ENCODE measurements around the gene SH3BP5. TPM values are rescaled to one million over a fixed set of nuclear protein-coding genes. Genes with fewer than 3 reads are reported as not detected.

SH3BP5 gene
- total and polyA plus RNA-seq, 2 experiments from 2014 or later, result 15.9 to 16.3 TPM

DNA sequence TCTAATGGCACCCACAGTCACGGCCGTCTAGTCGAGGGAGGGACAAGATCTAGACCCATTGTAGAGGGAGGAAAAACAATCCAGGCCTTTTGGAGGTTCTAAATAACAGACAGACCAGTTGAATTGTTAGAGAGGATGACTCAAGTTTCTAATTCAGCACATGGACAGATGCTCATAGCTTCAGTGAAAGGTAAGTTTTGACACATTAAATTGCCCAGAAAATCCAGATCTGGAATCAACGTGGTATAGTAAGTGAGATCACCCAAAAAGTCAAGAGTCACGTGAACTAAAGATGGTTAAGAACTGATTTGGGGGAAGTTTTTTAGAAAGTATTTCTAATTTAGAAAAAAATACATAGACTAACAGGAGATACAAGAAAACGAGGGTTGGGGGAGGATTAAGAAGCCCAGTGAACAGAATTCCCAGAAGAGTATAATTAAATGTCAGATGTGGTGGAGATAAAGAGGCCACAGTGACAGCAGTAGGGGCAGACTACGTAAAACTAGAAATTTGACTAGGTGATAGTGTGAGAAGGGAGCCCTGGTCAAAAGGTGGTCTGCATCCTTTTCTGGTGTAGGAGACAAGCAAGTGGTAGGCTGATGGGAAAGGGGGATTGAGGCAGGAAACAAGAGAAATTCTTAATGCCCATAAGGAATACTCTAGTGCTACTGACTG is 79.2 kb downstream of the SH3BP5 start:
- no peaks in the 10 kb centered on the region for H3K9me2 ChIP-seq (replicated peaks; ENCODE audit: insufficient read depth)
- DNase-seq (ENCODE audit: low spot score), result no peak
- no peaks in the 10 kb centered on the region for H3K9me3 ChIP-seq (ENCODE audit: low read depth)
- no peaks in the 10 kb centered on the region for H3K27me3 ChIP-seq
- H3K79me2 ChIP-seq, result no peaks in the 10 kb centered on the region
- no peaks in the 10 kb centered on the region for H4K20me1 ChIP-seq (ENCODE audit: insufficient read depth, poor library complexity, severe bottlenecking)
- 71% methylated on average over 7 of the region's 7 CpGs for WGBS (ENCODE audit: low lambda C conversion rate, missing lambda C conversion rate)
- H2AFZ ChIP-seq, result no peak overlapping the region
- H3K4me3 ChIP-seq, result no peak overlapping the region
- H3K4me1 ChIP-seq (ENCODE audit: insufficient read depth), result no peaks in the 10 kb centered on the region
- H3K27ac ChIP-seq, result no peak overlapping the region
- no peak overlapping the region for H3K4me2 ChIP-seq
- H3K36me3 ChIP-seq (replicated peaks; ENCODE audit: insufficient read depth, low read depth), result no peaks in the 10 kb centered on the region
- TF ChIP-seq EZH2phosphoT487 (IDR thresholded peaks at IDR 0.05; ENCODE audit: low read depth, severe bottlenecking, unreplicated experiment), result no peak
- TF ChIP-seq EZH2 (IDR thresholded peaks at IDR 0.05; ENCODE audit: borderline replicate concordance), result no peak
- TF ChIP-seq, protein P1, sequence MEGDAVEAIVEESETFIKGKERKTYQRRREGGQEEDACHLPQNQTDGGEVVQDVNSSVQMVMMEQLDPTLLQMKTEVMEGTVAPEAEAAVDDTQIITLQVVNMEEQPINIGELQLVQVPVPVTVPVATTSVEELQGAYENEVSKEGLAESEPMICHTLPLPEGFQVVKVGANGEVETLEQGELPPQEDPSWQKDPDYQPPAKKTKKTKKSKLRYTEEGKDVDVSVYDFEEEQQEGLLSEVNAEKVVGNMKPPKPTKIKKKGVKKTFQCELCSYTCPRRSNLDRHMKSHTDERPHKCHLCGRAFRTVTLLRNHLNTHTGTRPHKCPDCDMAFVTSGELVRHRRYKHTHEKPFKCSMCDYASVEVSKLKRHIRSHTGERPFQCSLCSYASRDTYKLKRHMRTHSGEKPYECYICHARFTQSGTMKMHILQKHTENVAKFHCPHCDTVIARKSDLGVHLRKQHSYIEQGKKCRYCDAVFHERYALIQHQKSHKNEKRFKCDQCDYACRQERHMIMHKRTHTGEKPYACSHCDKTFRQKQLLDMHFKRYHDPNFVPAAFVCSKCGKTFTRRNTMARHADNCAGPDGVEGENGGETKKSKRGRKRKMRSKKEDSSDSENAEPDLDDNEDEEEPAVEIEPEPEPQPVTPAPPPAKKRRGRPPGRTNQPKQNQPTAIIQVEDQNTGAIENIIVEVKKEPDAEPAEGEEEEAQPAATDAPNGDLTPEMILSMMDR (IDR thresholded peaks at IDR 0.05; ENCODE audit: poor library complexity), result no peak

DNA sequence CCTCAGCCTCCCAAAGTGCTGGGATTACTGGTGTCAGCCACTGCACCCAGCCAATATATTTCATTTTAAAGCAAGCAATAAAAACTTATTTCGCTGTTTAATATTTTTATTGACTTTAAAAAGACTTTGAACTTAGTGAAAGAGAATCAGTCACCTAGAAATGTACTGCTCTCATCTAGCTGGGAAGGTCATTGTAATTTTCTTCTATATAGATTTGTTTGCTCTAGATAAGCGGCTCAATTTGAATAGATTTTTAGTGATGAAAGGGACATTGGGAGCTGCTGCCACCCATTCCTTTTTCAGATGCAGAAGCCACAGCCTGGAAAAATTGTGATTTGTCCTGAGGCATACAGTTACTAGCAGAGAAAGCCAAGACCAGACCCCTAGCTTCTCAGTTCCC is 86.2 kb downstream of the SH3BP5 start:
- Histone ChIP-seq H3K79me2 (no peaks in the 10 kb centered on the region), H3K36me3 (replicated peaks; ENCODE audit: insufficient read depth, low read depth) (peaks cover 5% of the 10 kb centered on the region), H3K27me3 (no peaks in the 10 kb centered on the region), H3K9me3 (ENCODE audit: low read depth) (no peaks in the 10 kb centered on the region), H3K4me1 (ENCODE audit: insufficient read depth) (peaks cover 9% of the 10 kb centered on the region), H3K4me2 (peak overlapping the region; percentile 22), H3K4me3 (no peak overlapping the region), H2AFZ (no peak overlapping the region), H4K20me1 (ENCODE audit: insufficient read depth, poor library complexity, severe bottlenecking) (no peaks in the 10 kb centered on the region), H3K9me2 (replicated peaks; ENCODE audit: insufficient read depth) (no peaks in the 10 kb centered on the region), H3K27ac (no peak overlapping the region)
- no peak for DNase-seq (ENCODE audit: low spot score)
- TF ChIP-seq, protein P1 (IDR thresholded peaks at IDR 0.05; ENCODE audit: poor library complexity), result no peak
- TF ChIP-seq EZH2 (IDR thresholded peaks at IDR 0.05; ENCODE audit: borderline replicate concordance), result no peak
- WGBS (ENCODE audit: low lambda C conversion rate, missing lambda C conversion rate), result 74% methylated on average over 2 of the region's 2 CpGs

DNA sequence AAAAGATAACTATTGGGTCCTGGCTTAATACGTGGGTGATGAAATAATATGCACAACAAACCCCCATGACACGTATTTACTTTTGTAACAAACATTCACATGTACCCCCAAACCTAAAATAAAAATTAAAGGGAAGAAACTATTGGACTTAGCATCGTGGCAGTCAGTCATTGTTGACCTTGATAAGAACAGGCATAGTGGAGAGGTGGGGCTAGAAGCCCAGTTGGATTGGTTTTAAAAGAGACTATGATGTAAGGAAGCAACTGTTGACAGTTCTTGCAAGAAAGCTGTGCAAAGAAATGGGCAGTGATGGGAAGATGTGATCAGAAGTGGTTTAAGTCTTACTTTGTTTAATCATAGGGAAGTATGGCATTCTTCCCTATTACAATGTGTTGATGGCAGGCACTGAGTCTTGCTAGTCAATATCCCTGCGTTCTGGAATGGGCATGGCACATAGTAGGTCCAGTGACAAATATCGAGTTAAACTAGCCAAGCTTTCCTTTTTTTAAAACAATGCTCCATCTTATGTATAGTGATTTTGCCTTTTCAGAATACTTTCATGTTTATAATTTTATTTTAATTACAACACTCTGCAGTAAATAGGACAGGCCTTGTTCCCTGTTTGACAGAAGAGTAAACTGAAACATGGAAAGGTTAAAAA is 88.4 kb downstream of the SH3BP5 start:
- Histone ChIP-seq H3K9me2 (replicated peaks; ENCODE audit: insufficient read depth) (no peaks in the 10 kb centered on the region), H3K79me2 (no peaks in the 10 kb centered on the region), H3K4me1 (ENCODE audit: insufficient read depth) (peaks cover 9% of the 10 kb centered on the region), H3K9me3 (ENCODE audit: low read depth) (no peaks in the 10 kb centered on the region), H3K4me2 (no peak overlapping the region), H3K4me3 (no peak overlapping the region), H3K27ac (peak overlapping the region; percentile 23), H4K20me1 (ENCODE audit: insufficient read depth, poor library complexity, severe bottlenecking) (no peaks in the 10 kb centered on the region), H3K36me3 (replicated peaks; ENCODE audit: insufficient read depth, low read depth) (peaks cover 5% of the 10 kb centered on the region), H2AFZ (no peak overlapping the region), H3K27me3 (no peaks in the 10 kb centered on the region)
- TF ChIP-seq EZH2phosphoT487 (IDR thresholded peaks at IDR 0.05; ENCODE audit: low read depth, severe bottlenecking, unreplicated experiment) (no peak), EZH2 (IDR thresholded peaks at IDR 0.05; ENCODE audit: borderline replicate concordance) (no peak)
- TF ChIP-seq, protein P1 (IDR thresholded peaks at IDR 0.05; ENCODE audit: poor library complexity), result no peak
- DNase-seq (ENCODE audit: low spot score), result no peak
- 88% methylated on average over 5 of the region's 5 CpGs for WGBS (ENCODE audit: low lambda C conversion rate, missing lambda C conversion rate)

Data from hepatocyte (in vitro differentiated cells).